OCI-LY3 (cell line): Measurements from ENCODE around the gene FAM181A.
A peak's percentile ranks its signal among the peaks of the same experiment; 100 is the strongest.

Experiments
- H2AFZ ChIP-seq: fragments of 200-600, 300-600 bp; shearing (Covaris generic); 2 replicates; pipeline ENCODE4 v1.6.0; 2014; ENCODE audit warnings: antibody characterized with exemption, low read depth, low read length
- H3K27ac ChIP-seq: fragments of 200-600, 300-600 bp; sonication (generic); 2 replicates; pipeline ENCODE4 v1.5.1; 2014; ENCODE audit warnings: mild to moderate bottlenecking, low read length, moderate library complexity, mixed read lengths
- H3K27me3 ChIP-seq: fragments of 200-600, 300-600 bp; sonication (generic); 2 replicates; pipeline ENCODE4 v1.6.1; 2014; ENCODE audit warnings: low read depth, low read length, mixed read lengths
- H3K36me3 ChIP-seq: fragments of 200-600, 300-600 bp; sonication (generic); replicated peaks from 2 replicates; pipeline ENCODE3; 2014; ENCODE audit warnings: low read depth, low read length, mixed read lengths
- H3K4me1 ChIP-seq: fragments of 300-600, 200-600 bp; sonication (generic); 2 replicates; pipeline ENCODE4 v1.6.1; 2014; ENCODE audit warnings: low read length, mixed read lengths
- H3K4me2 ChIP-seq: fragments of 200-600, 300-600 bp; sonication (generic); 2 replicates; pipeline ENCODE4 v1.6.1; 2014; ENCODE audit warnings: low read length, mixed read lengths
- H3K4me3 ChIP-seq: fragments of 300-600, 200-600 bp; sonication (generic); 2 replicates; pipeline ENCODE4 v1.5.1; 2014; ENCODE audit warnings: antibody characterized with exemption, mild to moderate bottlenecking, low read length, moderate library complexity
- H3K79me2 ChIP-seq: fragments of 300-600, 200-600 bp; shearing (Covaris generic); 2 replicates; pipeline ENCODE4 v1.6.1; 2014; ENCODE audit warnings: mild to moderate bottlenecking, low read length, mixed read lengths
- H3K9ac ChIP-seq: fragments of 300-600, 200-600 bp; shearing (Covaris generic); 2 replicates; pipeline ENCODE4 v1.6.0; 2014; ENCODE audit warnings: mild to moderate bottlenecking, low read length, moderate library complexity
- H3K9me3 ChIP-seq: fragments of 200-600, 300-600 bp; shearing (Covaris generic); 2 replicates; pipeline ENCODE4 v1.6.1; 2014; ENCODE audit warnings: low read length, mixed read lengths; ENCODE audit not compliant: insufficient read depth
- H4K20me1 ChIP-seq: fragments of 200-600, 300-600 bp; sonication (generic); 2 replicates; pipeline ENCODE4 v1.6.1; 2016; ENCODE audit warnings: low read length, mixed read lengths; ENCODE audit not compliant: insufficient read depth
- EZH2phosphoT487 ChIP-seq: fragments of 200-600 bp; shearing (Covaris generic); IDR thresholded peaks from 2 replicates; pipeline ENCODE4 v1.6.1; 2018; ENCODE audit warnings: antibody characterized with exemption, mixed run types, low read depth
- TF ChIP-seq, protein P1 (sequence below): fragments of 200-600, 300-600 bp; sonication (generic); IDR thresholded peaks from 2 replicates; pipeline ENCODE4 v1.5.1; 2014; ENCODE audit warnings: antibody characterized with exemption, low read length, low read depth

FAM181A gene

GRCh38 chr14:93927800-93928145 lies 629 bp downstream of the FAM181A start:
- Histone ChIP-seq H3K4me3 (peak overlapping the region; percentile 45), H3K27ac (no peak overlapping the region), H3K4me2 (peak overlapping the region; percentile 68), H3K36me3 (no peaks in the 10 kb centered on the region), H3K9ac (no peak overlapping the region; the same call in 1 of the 2 replicates), H3K4me1 (peaks cover 16% of the 10 kb centered on the region), H4K20me1 (no peaks in the 10 kb centered on the region), H3K9me3 (no peaks in the 10 kb centered on the region), H3K27me3 (no peaks in the 10 kb centered on the region), H3K79me2 (no peaks in the 10 kb centered on the region), H2AFZ (no peak overlapping the region)
- TF ChIP-seq EZH2phosphoT487: no peak
- TF ChIP-seq, protein P1, sequence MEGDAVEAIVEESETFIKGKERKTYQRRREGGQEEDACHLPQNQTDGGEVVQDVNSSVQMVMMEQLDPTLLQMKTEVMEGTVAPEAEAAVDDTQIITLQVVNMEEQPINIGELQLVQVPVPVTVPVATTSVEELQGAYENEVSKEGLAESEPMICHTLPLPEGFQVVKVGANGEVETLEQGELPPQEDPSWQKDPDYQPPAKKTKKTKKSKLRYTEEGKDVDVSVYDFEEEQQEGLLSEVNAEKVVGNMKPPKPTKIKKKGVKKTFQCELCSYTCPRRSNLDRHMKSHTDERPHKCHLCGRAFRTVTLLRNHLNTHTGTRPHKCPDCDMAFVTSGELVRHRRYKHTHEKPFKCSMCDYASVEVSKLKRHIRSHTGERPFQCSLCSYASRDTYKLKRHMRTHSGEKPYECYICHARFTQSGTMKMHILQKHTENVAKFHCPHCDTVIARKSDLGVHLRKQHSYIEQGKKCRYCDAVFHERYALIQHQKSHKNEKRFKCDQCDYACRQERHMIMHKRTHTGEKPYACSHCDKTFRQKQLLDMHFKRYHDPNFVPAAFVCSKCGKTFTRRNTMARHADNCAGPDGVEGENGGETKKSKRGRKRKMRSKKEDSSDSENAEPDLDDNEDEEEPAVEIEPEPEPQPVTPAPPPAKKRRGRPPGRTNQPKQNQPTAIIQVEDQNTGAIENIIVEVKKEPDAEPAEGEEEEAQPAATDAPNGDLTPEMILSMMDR: no peak

DNA sequence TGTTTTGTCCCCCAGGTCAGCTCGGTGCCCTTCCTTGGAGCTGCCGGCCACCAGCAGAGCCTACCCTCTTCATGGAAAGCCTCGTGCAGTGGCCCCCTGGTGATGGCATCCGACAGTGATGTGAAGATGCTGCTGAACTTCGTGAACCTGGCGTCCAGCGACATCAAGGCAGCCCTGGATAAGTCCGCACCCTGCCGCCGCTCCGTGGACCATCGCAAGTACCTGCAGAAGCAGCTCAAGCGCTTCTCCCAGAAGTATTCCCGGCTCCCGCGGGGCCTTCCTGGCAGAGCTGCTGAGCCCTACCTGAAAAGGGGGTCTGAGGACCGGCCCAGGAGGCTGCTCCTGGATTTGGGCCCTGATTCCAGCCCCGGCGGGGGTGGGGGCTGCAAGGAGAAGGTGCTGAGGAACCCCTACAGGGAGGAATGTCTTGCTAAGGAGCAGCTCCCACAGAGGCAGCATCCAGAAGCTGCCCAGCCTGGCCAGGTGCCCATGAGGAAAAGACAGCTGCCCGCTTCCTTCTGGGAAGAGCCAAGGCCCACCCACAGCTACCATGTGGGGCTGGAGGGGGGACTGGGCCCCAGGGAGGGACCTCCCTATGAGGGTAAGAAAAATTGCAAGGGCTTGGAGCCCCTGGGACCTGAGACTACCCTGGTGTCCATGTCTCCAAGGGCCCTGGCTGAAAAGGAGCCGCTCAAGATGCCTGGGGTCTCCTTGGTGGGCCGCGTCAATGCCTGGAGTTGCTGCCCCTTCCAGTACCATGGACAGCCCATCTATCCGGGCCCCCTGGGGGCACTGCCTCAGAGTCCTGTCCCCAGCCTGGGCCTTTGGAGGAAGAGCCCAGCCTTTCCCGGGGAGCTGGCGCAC lies 1.3 kb downstream of the FAM181A start:
- Histone ChIP-seq H3K9ac (no peak overlapping the region), H3K9me3 (no peaks in the 10 kb centered on the region)

GRCh38 chr14:93929048-93929535 lies 1.9 kb downstream of the FAM181A start:
- peaks cover 16% of the 10 kb centered on the region for H3K4me1 ChIP-seq
- no peaks in the 10 kb centered on the region for H3K27me3 ChIP-seq
- TF ChIP-seq, protein P1: no peak
- no peak for TF ChIP-seq EZH2phosphoT487
- H3K4me3 ChIP-seq: no peak overlapping the region
- no peak overlapping the region for H2AFZ ChIP-seq
- no peak overlapping the region for H3K4me2 ChIP-seq
- no peaks in the 10 kb centered on the region for H3K36me3 ChIP-seq
- no peaks in the 10 kb centered on the region for H3K79me2 ChIP-seq
- H3K9me3 ChIP-seq: no peaks in the 10 kb centered on the region
- no peaks in the 10 kb centered on the region for H4K20me1 ChIP-seq
- no peak overlapping the region for H3K9ac ChIP-seq
- H3K27ac ChIP-seq: no peak overlapping the region

More for the DNA sequence above, 1.3 kb downstream of the FAM181A start:
- TF ChIP-seq EZH2phosphoT487: no peak
- TF ChIP-seq, protein P1: no peak
- H3K27ac ChIP-seq: no peak overlapping the region
- H2AFZ ChIP-seq: no peak overlapping the region
- no peaks in the 10 kb centered on the region for H3K27me3 ChIP-seq
- H3K4me2 ChIP-seq: no peak overlapping the region
- H3K4me3 ChIP-seq: no peak overlapping the region
- H3K36me3 ChIP-seq: no peaks in the 10 kb centered on the region
- H3K4me1 ChIP-seq: peaks cover 16% of the 10 kb centered on the region
- no peaks in the 10 kb centered on the region for H4K20me1 ChIP-seq
- no peaks in the 10 kb centered on the region for H3K79me2 ChIP-seq

DNA sequence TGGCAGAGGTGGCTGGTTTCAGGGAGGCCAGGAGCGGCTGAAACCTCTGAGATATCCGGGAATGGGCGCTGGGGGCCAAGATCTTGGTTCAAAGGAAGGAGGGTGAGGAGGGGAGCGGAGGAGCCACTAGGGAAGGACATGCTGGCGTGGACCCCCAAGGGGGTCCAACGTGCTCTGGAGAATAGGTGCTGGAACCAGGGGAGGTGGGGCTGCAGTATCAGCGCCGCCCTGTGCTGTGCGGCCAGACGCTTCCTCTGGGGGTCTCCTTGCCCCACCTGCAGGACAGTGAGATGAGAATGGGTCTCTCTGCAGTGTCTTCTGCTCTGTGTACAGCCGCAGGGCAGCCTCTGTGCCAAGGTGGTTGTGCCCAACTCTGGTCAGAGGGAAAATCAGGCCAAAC lies 2.5 kb downstream of the FAM181A start:
- TF ChIP-seq, protein P1: no peak
- no peak for TF ChIP-seq EZH2phosphoT487
- peaks cover 16% of the 10 kb centered on the region for H3K4me1 ChIP-seq
- no peak overlapping the region for H3K4me2 ChIP-seq
- no peak overlapping the region for H3K4me3 ChIP-seq
- no peaks in the 10 kb centered on the region for H3K27me3 ChIP-seq
- no peak overlapping the region for H2AFZ ChIP-seq
- H3K79me2 ChIP-seq: no peaks in the 10 kb centered on the region
- H3K36me3 ChIP-seq: no peaks in the 10 kb centered on the region
- no peak overlapping the region for H3K27ac ChIP-seq
- no peaks in the 10 kb centered on the region for H4K20me1 ChIP-seq
- no peaks in the 10 kb centered on the region for H3K9me3 ChIP-seq
- no peak overlapping the region for H3K9ac ChIP-seq
